Endothelial cell of umbilical vein (primary cell): ENCODE results near the gene SRGAP3. TPM values are rescaled to one million over a fixed set of nuclear protein-coding genes. Genes with fewer than 3 reads are reported as not detected.

Source experiments
- BruUV-seq: library from RNA; stranded (reverse); fragments of 400-500 nt; replicated peaks from 2 replicates; lab custom pipeline; 2021; lab: Mats Ljungman, UMichigan
- CTCF ChIA-PET: fragments of 300-600, 350-600 bp; sonication (Branson Sonifier 250); formaldehyde crosslinking; loops from one replicate; lab custom pipeline; 2021; ENCODE audit warnings: antibody characterized with exemption, inconsistent platforms; lab: Charles Lee
- POLR2A ChIA-PET: fragments of 300-600, 350-600 bp; sonication (Branson Sonifier 250); formaldehyde crosslinking; loops from one replicate; lab custom pipeline; 2021; ENCODE audit warnings: antibody characterized with exemption, inconsistent platforms; lab: Charles Lee
- DNase-seq: peaks from one replicate; pipeline ENCODE4 v3.0.0-alpha.2; 2011; ENCODE audit warnings: low read depth, low spot score
- FAIRE-seq: peaks from 2 replicates; lab custom pipeline; 2011; peaks lifted over from hg19 to GRCh38; lab: Jason Lieb, UNC
- H2AFZ ChIP-seq: 2 replicates; pipeline ENCODE4 v1.6.0; 2012; ENCODE audit warnings: low read depth, low read length, control low read depth, inconsistent platforms
- H3K27ac ChIP-seq: 2 replicates; pipeline ENCODE4 v1.5.1; 2011; ENCODE audit warnings: low read depth, mild to moderate bottlenecking, control low read depth, low read length, moderate library complexity; ENCODE audit not compliant: insufficient read depth
- H3K27me3 ChIP-seq, 2 experiments: 2 replicates each; pipeline versions ENCODE4 v1.6.0 to v1.6.1; 2011; ENCODE audit warnings: low read length in 2 of 2, mixed read lengths in 1 of 2; ENCODE audit not compliant: control insufficient read depth in 2 of 2, insufficient read depth in 2 of 2
- H3K36me3 ChIP-seq, 2 experiments: 2 replicates in 1 of 2; 3 replicates in 1 of 2; pipeline ENCODE4 v1.5.1; 2011; ENCODE audit warnings: low read length in 2 of 2, mild to moderate bottlenecking in 1 of 2, moderate library complexity in 1 of 2; ENCODE audit not compliant: control insufficient read depth in 2 of 2, insufficient read depth in 2 of 2; ENCODE audit errors: extremely low read depth in 1 of 2
- H3K4me1 ChIP-seq: 3 replicates; pipeline ENCODE4 v1.5.1; 2011; ENCODE audit warnings: mild to moderate bottlenecking, low read length; ENCODE audit not compliant: control insufficient read depth, insufficient read depth; ENCODE audit errors: extremely low read depth
- H3K4me2 ChIP-seq: 2 replicates; pipeline ENCODE4 v1.6.1; 2011; ENCODE audit warnings: low read length, control low read depth, mixed read lengths; ENCODE audit not compliant: insufficient read depth
- H3K4me3 ChIP-seq, 3 experiments: fragments of 200-600 bp in 1 of 3; sonication (generic), shearing (Covaris generic) in 1 of 3; replicated peaks in 1 of 3; 2 replicates each; pipeline ENCODE4 v1.5.1; 2011 to 2016; ENCODE audit warnings: control low read depth in 3 of 3, low read length in 3 of 3, mild to moderate bottlenecking in 2 of 3, inconsistent platforms in 1 of 3, low read depth in 1 of 3, moderate library complexity in 1 of 3; ENCODE audit not compliant: insufficient read depth in 1 of 3
- H3K79me2 ChIP-seq: 2 replicates; pipeline ENCODE4 v1.6.0; 2012; ENCODE audit warnings: low read length, inconsistent platforms; ENCODE audit not compliant: control insufficient read depth, insufficient read depth
- H3K9ac ChIP-seq: replicated peaks from 2 replicates; pipeline ENCODE3; 2011; ENCODE audit warnings: low read length, control low read depth; ENCODE audit not compliant: insufficient read depth; ENCODE audit errors: extremely low read depth
- H3K9me1 ChIP-seq: replicated peaks from 3 replicates; pipeline ENCODE4 v1.6.0; 2011; ENCODE audit warnings: mild to moderate bottlenecking, low read length; ENCODE audit not compliant: control insufficient read depth, insufficient read depth; ENCODE audit errors: extremely low read depth
- H3K9me3 ChIP-seq: replicated peaks from 2 replicates; pipeline ENCODE4 v1.5.1; 2012; ENCODE audit warnings: low read length, inconsistent platforms; ENCODE audit not compliant: control insufficient read depth, insufficient read depth
- H4K20me1 ChIP-seq: replicated peaks from 2 replicates; pipeline ENCODE3; 2011; ENCODE audit warnings: mild to moderate bottlenecking, low read length; ENCODE audit not compliant: control insufficient read depth, insufficient read depth; ENCODE audit errors: extremely low read depth
- CTCF ChIP-seq, 2 donors: IDR thresholded peaks; 1 replicate in 1 of 2; 2 replicates in 1 of 2; pipeline ENCODE4 v1.5.1; 2011; ENCODE audit warnings: low read length in 2 of 2, mild to moderate bottlenecking in 2 of 2, moderate library complexity in 2 of 2, control low read depth in 1 of 2, inconsistent platforms in 1 of 2, low read depth in 1 of 2; ENCODE audit not compliant: insufficient read depth in 1 of 2; ENCODE audit errors: extremely low read depth in 1 of 2
- EZH2 ChIP-seq: IDR thresholded peaks from 2 replicates; pipeline ENCODE4 v1.6.1; 2012; ENCODE audit warnings: borderline replicate concordance, low read depth, mild to moderate bottlenecking, moderate library complexity, low read length, inconsistent platforms; ENCODE audit not compliant: severe bottlenecking
- FOS ChIP-seq: IDR thresholded peaks from 2 replicates; pipeline ENCODE4 v1.6.1; 2011; ENCODE audit warnings: mild to moderate bottlenecking, low read length, moderate library complexity, borderline replicate concordance; ENCODE audit not compliant: insufficient read depth
- GATA2 ChIP-seq: IDR thresholded peaks from 2 replicates; pipeline ENCODE4 v1.7.0; 2011; ENCODE audit warnings: low read depth, mild to moderate bottlenecking, moderate library complexity, mixed read lengths, low read length; ENCODE audit not compliant: insufficient read length, insufficient read depth
- JUN ChIP-seq: IDR thresholded peaks from 2 replicates; pipeline ENCODE4 v1.6.1; 2011; ENCODE audit warnings: borderline replicate concordance, low read depth; ENCODE audit not compliant: insufficient read length, insufficient read depth
- MAX ChIP-seq: IDR thresholded peaks from 2 replicates; pipeline ENCODE4 v1.6.1; 2011; ENCODE audit not compliant: insufficient read depth, insufficient read length
- MYC ChIP-seq: IDR thresholded peaks from one replicate; pipeline ENCODE4 v1.6.1; 2011; ENCODE audit warnings: mild to moderate bottlenecking, low read depth, low read length
- POLR2A ChIP-seq: IDR thresholded peaks from 2 replicates; pipeline ENCODE4 v1.6.1; 2012; ENCODE audit warnings: low read depth, mild to moderate bottlenecking, control low read depth, low read length
- POLR2AphosphoS5 ChIP-seq: IDR thresholded peaks from 2 replicates; pipeline ENCODE4 v1.6.1; 2012; ENCODE audit warnings: low read depth, mild to moderate bottlenecking, control low read depth, low read length, moderate library complexity; ENCODE audit not compliant: insufficient read depth
- dilution Hi-C: fragments of 300-500 bp; cut with MboI; formaldehyde crosslinking; loops from one replicate; pipeline ENCODE4 v1.15.0; 2019; ENCODE audit warnings: low sequenced_read_pairs; ENCODE audit not compliant: extremely low pct_ligation_motif_present
- intact Hi-C: fragments of 100-400 bp; cut with micrococcal nuclease; formaldehyde crosslinking; loops from one replicate; pipeline ENCODE4 v1.10.0; 2022
- polyA plus RNA-seq, 4 experiments: library from polyadenylated mRNA; depleted of rRNA in 3 of 4; stranded (reverse) in 3 of 4; unstranded in 1 of 4; fragments of >200 nt; gene quantifications; 2 replicates each; pipeline versions ENCODE4 v1.2.1 to v1.2.3, GENCODE V29; 2011 to 2012; ENCODE audit warnings: missing spikeins in 1 of 4
- total RNA-seq: library from RNA; stranded (reverse); gene quantifications from 2 replicates; pipeline ENCODE4 v1.2.3, GENCODE V29; 2021

Gene SRGAP3
- total and polyA plus RNA-seq, 2 donors (not counting 3 experiments of a cell fraction or from before 2014, with no cell fraction given): 0.06 TPM; not detected in 1

DNA sequence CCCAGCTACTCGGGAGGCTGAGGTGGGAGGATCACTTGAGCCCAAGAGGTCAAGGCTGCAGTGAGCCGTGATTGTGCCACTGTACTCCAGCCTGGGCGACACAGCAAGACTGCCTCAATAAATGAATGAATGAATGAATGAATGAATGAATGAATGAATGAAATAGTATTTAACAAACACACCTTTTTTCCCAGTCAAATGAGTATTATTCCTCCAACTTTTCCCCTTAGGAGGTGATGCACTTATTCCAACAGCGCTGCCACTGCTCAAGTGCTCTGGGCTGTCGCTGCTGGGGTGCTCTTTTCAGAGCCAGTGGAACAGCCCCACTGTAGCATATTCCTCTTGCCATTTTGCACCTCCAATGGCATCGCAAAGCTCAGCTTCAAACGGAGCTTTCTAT lies 219.4 kb downstream of the SRGAP3 start:
- Histone ChIP-seq H3K9me1 (no peaks in the 10 kb centered on the region), H3K4me1 (no peaks in the 10 kb centered on the region), H2AFZ (no peak overlapping the region), H4K20me1 (no peaks in the 10 kb centered on the region), H3K9me3 (no peaks in the 10 kb centered on the region), H3K36me3 (no peaks in the 10 kb centered on the region), H3K4me3 (no peak overlapping the region), H3K9ac (no peak overlapping the region), H3K79me2 (no peaks in the 10 kb centered on the region), H3K27ac (no peak overlapping the region), H3K4me2 (no peak overlapping the region), H3K27me3 (no peaks in the 10 kb centered on the region)
- DNase-seq: no peak
- CTCF ChIA-PET: no interaction called here
- dilution Hi-C loops: no loop called here
- intact Hi-C loops: no loop called here
- no TSS peak for BruUV-seq
- TF ChIP-seq EZH2 (no peak), MYC (no peak), JUN (no peak), FOS (no peak), MAX (no peak), CTCF (IDR thresholded peaks at IDR 0.05; ENCODE audit: extremely low read depth in 1 of 2, insufficient read depth in 1 of 2, low read depth in 1 of 2, low read length in 2 of 2) (no peak), POLR2AphosphoS5 (no peak), POLR2A (no peak), GATA2 (no peak)
- POLR2A ChIA-PET: no interaction called here
- FAIRE-seq: no peak
